Measurements from ENCODE around the gene CSAD.

DNA sequence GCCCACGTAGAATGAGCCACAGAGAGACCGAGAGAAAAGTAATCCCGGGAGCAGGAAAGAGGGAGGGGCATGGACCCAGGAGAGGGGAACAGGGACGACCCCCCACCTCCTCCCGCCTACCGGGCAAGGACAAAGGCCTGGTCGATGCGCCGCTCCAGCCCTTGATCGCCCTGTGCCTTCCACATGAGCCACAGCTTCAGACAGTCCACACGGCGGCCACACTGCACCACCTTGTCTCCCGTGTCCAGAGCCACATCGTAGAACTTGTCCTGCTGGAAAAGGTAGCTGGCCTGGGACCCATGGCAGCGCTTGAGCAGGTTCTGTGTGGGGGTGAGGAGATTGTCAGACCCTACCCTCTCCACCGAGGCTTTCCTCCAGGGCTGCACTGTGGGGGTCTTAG is 20.7 kb downstream of the CSAD start:
- TF ChIP-seq POLR2A (IDR thresholded peaks at IDR 0.05) (no peak), CTCF (IDR thresholded peaks at IDR 0.05) (no peak)

Measured in right lobe of liver (tissue), 4 donors.